Neural progenitor cell (in vitro differentiated cells): Measurements from ENCODE around the gene ASPRV1.

Experiments used
- CTCF ChIP-seq: fragments of 200-600 bp; sonication (generic); IDR thresholded peaks from 2 replicates; pipeline ENCODE4 v1.5.1; 2017; ENCODE audit warnings: antibody characterized with exemption, mild to moderate bottlenecking
- EZH2 ChIP-seq: fragments of 200-600 bp; sonication (generic); IDR thresholded peaks from 2 replicates; pipeline ENCODE4 v1.6.1; 2017; ENCODE audit warnings: antibody characterized with exemption, mild to moderate bottlenecking, moderate library complexity
- EZH2phosphoT487 ChIP-seq: fragments of 200-600 bp; sonication (generic); IDR thresholded peaks from 2 replicates; pipeline ENCODE4 v1.6.1; 2017; ENCODE audit warnings: antibody characterized with exemption

GRCh38 chr2:70006447-70006784 is 45.0 kb upstream of the ASPRV1 start:
- TF ChIP-seq CTCF (no peak), EZH2 (no peak), EZH2phosphoT487 (no peak)
